ENCODE measurements around the gene RABGAP1.

Gene RABGAP1

GRCh38 chr9:123084256-123084655, 143.4 kb downstream of the RABGAP1 start:
- no peak for DNase-seq (ENCODE audit: low spot score)

- DNase-seq (ENCODE audit: low spot score), result no peak
Measured at GRCh38 chr9:123085916-123086315, 145.1 kb downstream of the RABGAP1 start.

GRCh38 chr9:123087359-123087888, 146.6 kb downstream of the RABGAP1 start:
- no peak for DNase-seq (ENCODE audit: low spot score)

GRCh38 chr9:123089040-123089439, 148.2 kb downstream of the RABGAP1 start:
- DNase-seq (ENCODE audit: low spot score), result no peak

- peak; percentile 70 for DNase-seq (ENCODE audit: low spot score)
Measured at GRCh38 chr9:123089790-123090189, 149.0 kb downstream of the RABGAP1 start.

- DNase-seq (ENCODE audit: low spot score), result no peak
Measured at GRCh38 chr9:123090198-123090896, 149.5 kb downstream of the RABGAP1 start.

- DNase-seq (ENCODE audit: low spot score), result no peak
Measured at GRCh38 chr9:123090956-123091355, 150.1 kb downstream of the RABGAP1 start.

GRCh38 chr9:123091459-123091858, 150.6 kb downstream of the RABGAP1 start:
- no peak for DNase-seq (ENCODE audit: low spot score)

- DNase-seq (ENCODE audit: low spot score), result no peak
Measured at GRCh38 chr9:123093141-123093540, 152.3 kb downstream of the RABGAP1 start.

GRCh38 chr9:123096987-123097386, 156.2 kb downstream of the RABGAP1 start:
- DNase-seq (ENCODE audit: low spot score), result no peak

- no peak for DNase-seq (ENCODE audit: low spot score)
Measured at GRCh38 chr9:123097430-123098095, 156.7 kb downstream of the RABGAP1 start.

GRCh38 chr9:123098096-123098459, 157.3 kb downstream of the RABGAP1 start:
- DNase-seq (ENCODE audit: low spot score), result no peak

- DNase-seq (ENCODE audit: low spot score), result no peak
Measured at GRCh38 chr9:123099042-123099441, 158.2 kb downstream of the RABGAP1 start.

GRCh38 chr9:123099548-123099947, 158.7 kb downstream of the RABGAP1 start:
- DNase-seq (ENCODE audit: low spot score), result no peak

- DNase-seq (ENCODE audit: low spot score), result no peak
Measured at GRCh38 chr9:123102375-123103113, 161.7 kb downstream of the RABGAP1 start.

- DNase-seq (ENCODE audit: low spot score), result no peak
Measured at GRCh38 chr9:123104807-123105206, 164.0 kb downstream of the RABGAP1 start.

GRCh38 chr9:123105490-123105889, 164.7 kb downstream of the RABGAP1 start:
- no peak for DNase-seq (ENCODE audit: low spot score)

- no peak for DNase-seq (ENCODE audit: low spot score)
Measured at GRCh38 chr9:123107639-123108285, 166.9 kb downstream of the RABGAP1 start.

- DNase-seq (ENCODE audit: low spot score), result no peak
Measured at GRCh38 chr9:123108976-123109375, 168.2 kb downstream of the RABGAP1 start.

- DNase-seq (ENCODE audit: low spot score), result no peak
Measured at GRCh38 chr9:123109540-123110279, 168.9 kb downstream of the RABGAP1 start.

- no peak for DNase-seq (ENCODE audit: low spot score)
Measured at GRCh38 chr9:123111427-123112014, 170.7 kb downstream of the RABGAP1 start.
